Lung microvascular endothelial cell (primary cell): Measurements from ENCODE around the gene MYOM3. TPM values are rescaled to one million over a fixed set of nuclear protein-coding genes. Genes with fewer than 3 reads are reported as not detected.
"Not testable (repeated sequence)": the region's sequence is repeated elsewhere in the genome, so short reads cannot be mapped to it uniquely, and the experiment has no call there.

ENCODE experiments used
- DNase-seq, 2 donors: peaks; one replicate each; pipeline versions ENCODE4 v3.0.0 to v3.0.0-alpha.2; 2010; ENCODE audit warnings: low read depth in 2 of 2
- total RNA-seq: library from RNA; depleted of rRNA; stranded (reverse); fragments of >200 nt; gene quantifications from 2 replicates; pipeline ENCODE4 v1.2.1, GENCODE V29; 2014

The MYOM3 gene
- total RNA-seq, 1 donor from 2014 or later: not detected

- DNase-seq: no peak
Measured at GRCh38 chr1:24042315-24042714, 69.6 kb downstream of the MYOM3 start.

GRCh38 chr1:24036088-24036487, 75.8 kb downstream of the MYOM3 start:
- DNase-seq: no peak

GRCh38 chr1:24032981-24033380, 79.0 kb downstream of the MYOM3 start:
- DNase-seq: no peak

GRCh38 chr1:24030976-24031516, 80.9 kb downstream of the MYOM3 start:
- DNase-seq: not testable (repeated sequence)

GRCh38 chr1:24027838-24028468, 84.0 kb downstream of the MYOM3 start:
- peak; percentile 67 to 68 for DNase-seq

- peak in 1 of 2 donors; percentile 32 for DNase-seq
Measured at GRCh38 chr1:24022581-24023361, 89.2 kb downstream of the MYOM3 start.

- peak; percentile 7 to 12 for DNase-seq
Measured at GRCh38 chr1:24021403-24022266, 90.3 kb downstream of the MYOM3 start.

GRCh38 chr1:24020470-24020869, 91.5 kb downstream of the MYOM3 start:
- no peak for DNase-seq

DNA sequence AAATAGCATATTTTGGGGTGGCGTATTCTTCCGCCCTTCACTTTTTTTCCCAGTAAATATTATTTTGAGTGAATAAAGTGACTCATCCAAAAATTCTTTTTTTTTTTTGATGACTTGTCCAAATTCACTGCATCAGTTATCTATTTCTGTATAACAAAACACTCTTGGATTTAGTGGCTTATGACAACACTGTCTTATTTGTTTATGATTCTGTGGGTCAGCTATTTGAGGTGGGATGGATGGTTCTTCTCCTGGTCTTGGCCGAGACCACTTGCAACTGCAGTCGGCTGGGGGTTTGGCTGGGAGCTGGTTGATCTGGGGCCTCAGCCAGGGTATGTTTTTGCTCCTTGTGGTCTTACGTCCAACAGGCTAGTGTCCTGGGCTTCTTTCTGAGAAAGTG, 91.9 kb downstream of the MYOM3 start:
- DNase-seq: no peak

DNA sequence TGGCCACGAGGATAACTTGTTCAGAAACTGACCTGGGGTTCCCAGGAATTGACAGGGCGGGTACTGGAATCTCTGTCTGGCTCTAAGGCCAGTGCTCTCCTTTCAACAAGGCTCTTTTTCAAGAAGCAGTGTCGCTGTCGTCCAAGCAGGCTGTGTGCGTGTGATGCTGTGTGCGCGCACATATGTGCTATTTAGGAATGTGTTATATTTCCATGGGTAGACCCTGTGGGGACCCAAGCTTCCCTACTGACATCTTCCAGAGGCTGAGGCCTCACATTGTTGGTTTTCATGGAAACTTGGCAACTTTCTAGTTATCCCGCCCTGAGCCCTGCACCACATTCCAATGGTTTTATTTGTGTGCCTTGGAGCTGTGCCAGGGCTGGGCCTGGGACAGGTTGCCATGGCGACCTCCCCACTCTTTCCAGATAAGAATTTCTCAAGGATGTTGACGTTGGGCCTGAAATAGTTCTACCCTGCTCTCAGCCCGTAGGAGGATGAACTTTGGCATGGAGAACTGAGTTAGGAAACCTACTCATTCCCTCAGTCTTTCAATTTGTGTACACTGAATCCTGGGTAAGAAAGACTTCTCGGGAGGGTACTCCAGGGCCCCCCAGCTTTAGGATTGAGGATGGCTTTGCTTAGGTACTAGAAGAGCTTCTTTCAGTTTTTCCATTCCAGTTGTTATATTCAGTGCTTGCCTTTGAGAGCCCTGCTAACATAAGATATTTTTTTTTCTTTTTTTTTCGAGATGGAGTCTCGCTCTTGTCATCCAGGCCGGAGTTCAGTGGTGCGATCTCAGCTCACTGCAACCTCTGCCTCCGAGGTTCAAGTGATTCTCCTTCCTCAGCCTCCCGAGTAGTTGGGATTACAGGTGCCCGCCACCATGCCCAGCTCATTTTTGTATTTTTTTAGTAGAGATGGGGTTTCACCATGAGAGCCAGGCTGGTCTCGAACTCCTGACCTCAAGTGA, 93.0 kb downstream of the MYOM3 start:
- peak; percentile 92 to 99 for DNase-seq

DNA sequence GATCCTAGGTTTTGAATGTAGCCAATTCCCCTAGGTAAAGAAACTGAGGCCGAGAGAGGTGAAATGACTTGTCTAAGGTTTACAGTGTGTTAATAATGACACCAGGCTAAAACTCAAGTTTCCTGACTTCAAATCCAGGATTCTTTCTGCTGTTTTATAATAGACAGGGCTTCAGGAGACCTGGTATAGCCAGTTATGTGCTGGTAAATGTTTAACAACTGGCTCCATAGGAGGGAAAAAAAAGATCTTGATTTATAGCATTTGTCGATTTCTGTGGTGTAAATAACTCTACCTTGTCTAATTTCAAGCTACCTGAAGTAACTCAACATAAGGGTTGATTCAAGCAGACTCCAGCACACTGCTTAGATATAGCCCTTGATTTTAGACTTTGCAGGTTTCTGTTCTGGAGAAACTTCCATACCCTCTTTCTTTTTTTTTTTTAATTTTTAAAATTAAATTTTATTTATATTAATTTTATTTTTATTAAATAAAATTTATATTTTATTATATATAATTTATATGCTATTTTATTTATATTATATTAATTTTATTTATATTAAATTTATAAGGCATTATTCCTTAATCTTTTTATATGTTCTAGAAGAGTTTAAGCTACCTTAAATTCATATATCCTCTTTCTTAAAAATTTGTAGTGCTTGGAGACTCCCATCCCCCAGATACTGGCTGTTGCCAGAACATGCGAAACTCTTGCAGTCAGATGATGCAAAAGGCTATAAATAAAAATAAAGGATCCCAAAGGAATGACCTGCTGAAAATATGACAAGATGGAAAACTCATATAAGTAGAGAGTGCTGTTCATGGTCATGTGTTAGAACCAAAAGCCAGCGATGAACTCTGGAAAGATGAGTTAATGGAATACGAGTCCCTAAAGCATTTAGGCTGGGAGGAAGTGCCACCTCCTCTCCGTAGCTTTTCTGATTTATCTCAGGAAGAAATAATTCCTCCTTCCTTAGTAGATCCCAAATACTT, 96.4 kb downstream of the MYOM3 start:
- peak; percentile 19 to 48 for DNase-seq

- DNase-seq: not testable (repeated sequence)
Measured at GRCh38 chr1:24012878-24013277, 99.1 kb downstream of the MYOM3 start.

DNA sequence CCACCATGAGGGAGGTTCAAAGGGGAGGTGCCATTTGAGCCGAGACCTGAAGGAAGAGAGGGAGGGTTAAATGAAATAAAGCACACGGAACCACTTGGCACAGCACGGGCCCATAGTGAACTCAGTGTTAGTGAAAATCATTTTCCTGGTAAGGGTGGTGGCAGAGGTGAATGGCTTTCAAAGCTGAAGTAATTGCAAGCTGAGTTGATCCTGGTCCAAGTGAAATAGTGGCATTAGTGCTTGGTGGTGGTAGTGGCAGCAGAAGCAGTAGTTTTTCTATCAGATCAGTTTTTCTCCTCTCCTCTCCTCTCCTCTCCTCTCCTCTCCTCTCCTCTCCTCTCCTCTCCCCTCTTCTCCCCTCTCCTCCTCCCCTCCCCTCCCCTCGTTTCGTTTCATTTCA, 101.3 kb downstream of the MYOM3 start:
- no peak for DNase-seq

DNA sequence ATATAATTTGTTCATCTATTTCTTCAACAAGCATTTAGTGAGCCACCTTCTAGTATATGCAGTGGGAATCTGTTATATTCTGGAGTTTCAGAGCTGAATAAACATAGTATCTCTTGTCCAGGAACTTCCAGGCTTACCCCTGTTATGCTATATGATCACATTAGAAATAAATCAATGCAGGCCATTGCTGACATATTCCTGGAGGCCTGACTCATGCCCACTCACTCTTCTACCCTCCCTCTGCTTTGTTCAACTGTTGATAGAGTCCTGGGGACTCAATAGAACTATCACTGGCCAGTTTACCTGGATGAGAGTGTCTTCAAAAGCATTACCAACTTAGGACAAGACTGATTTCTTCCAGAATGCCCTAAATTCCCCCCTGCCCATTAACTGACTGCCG, 102.5 kb downstream of the MYOM3 start:
- peak; percentile 64 to 70 for DNase-seq

DNA sequence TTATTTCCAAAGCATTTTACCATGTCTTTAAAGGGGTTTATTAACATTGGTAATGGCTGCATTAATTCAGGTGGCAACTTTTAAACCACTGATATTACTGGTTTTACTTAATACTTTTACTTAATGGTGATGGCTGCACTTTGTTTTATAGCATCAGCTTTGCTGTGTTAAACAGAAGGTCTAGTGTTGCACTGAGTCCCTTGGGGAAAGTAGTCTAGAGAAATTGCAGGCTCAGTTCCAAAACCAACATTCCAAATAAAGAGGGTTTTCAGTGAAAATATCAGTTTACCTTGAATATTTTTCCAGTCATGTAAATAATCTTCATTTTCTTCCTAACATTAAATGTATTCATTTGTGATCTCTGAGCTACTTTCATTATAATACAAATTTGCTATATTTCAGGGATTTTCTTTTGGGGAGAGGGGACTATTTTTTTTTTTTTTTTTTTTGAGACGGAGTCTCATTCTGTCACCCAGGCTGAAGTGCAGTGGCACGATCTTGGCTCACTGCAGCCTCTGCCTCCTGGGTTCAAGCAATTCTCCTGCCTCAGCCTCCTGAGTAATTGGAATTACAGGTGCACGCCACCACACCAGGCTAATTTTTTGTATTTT, 103.3 kb downstream of the MYOM3 start:
- DNase-seq: peak in 1 of 2 donors; percentile 17

DNA sequence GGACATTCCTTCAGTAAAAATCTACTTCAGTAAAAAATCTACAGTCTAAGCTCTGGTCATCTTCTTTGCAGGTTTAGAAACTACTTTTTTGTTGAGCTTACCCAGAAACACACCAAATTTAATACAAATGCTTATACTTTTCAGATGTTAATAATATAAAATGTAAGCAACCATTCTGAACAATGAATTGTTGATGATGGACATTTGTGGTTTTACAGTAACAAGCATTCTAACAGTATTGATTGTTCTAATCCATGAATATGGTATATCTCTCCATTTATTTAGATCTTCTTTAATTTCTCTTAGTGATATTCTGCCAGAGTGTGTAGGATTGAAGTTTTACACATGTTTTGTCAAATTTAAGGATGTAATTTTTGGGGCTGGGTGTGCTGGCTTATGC, 104.9 kb downstream of the MYOM3 start:
- DNase-seq: no peak
